Stimulated activated CD8-positive, alpha-beta memory T cell treated with anti-CD3 and anti-CD28 coated beads, Interleukin-7, amount 100 ng/mL, for 48 hours (primary cell): Measurements from ENCODE around the gene RPS6KA2.
"Not testable (repeated sequence)": the region's sequence is repeated elsewhere in the genome, so short reads cannot be mapped to it uniquely, and the experiment has no call there.

Experiments used
- DNase-seq, 2 donors: peaks; one replicate each; pipeline ENCODE4 v3.0.0-alpha.2; 2020; ENCODE audit warnings: low read depth in 1 of 2; ENCODE audit errors: extremely low read depth in 1 of 2

Gene RPS6KA2

DNA sequence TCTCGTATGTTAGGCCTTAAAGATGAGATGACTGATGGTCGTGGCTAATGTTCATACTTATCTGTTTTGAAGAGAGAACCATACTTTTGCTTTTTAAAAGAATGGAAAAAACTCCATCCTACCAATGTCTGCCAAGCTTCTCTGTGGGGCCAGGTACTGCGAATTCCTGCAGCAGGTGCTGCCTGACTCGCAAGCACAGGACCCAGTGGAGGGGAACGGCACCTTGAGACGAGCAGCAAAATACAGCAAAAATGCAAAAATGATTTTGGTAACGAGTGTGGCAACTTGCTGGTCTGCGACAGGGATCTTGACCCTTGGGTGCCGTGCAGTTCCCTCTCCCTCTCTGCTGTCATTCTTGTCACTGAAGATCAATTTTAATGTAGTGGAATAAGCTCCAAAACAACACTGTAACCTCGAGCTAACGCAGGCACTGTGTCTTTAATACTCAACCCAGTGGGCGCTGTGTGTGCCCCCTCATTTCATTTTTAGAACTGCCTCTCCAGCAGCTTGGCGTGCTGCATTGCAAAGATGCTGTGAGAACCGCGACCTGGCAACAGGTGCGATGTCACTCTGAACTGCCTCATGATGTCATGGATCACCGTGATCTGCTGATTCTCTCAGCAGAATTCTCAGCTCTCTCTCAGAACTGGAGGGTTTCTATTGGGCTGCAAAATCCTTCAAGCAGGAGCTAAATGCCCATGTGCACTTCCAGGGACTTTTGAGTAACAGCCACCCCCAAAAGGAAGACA is 92.2 kb downstream of the RPS6KA2 start:
- no peak for DNase-seq

DNA sequence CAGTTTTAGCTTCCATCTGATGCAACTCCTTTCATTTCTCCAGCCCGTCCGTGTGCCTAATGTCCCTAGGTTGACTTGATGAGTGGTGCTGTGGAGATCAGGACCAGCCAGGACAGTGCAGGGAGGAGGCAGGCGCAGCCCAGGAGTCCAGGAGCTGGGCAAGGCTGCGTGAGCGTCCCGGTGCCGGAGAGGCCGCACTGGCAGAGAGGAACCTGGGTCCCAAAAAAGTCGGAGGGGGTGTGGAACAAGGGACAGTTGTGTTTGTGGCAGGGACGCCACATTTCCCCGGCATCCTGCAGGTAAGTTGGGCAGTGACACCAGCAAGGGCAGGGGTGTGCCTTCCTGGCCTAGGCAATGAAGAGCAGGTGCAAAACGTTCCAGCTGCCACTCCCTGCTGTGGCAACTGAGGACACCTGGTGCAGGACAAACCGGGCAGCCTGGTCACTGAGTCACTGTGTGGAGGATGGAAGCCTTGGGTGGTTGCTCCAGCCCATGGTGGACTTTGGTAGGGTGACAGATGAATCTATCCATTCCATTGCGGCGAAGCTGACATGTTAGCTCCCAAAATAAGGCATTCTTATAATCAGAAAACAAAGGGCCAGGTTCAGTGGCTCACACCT is 93.7 kb downstream of the RPS6KA2 start:
- no peak for DNase-seq

DNA sequence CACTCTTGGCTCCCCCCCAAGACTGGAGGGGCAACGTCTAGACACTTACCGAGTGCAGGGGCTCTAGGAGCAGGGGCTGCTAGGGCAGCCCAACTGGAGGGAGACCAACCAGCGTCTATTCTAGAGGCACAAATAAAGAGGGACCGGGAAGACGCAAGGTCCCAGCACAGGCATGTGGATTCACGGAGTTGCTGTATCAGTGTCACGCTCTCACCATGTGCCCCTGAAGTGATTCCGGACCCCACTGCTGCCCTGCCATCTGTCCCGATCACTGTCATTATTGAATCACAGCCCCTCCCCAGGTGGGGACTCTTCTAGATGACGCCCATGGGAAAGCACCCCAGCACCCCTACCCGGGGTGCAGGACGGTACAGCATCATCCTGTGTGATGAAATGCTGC is 94.7 kb downstream of the RPS6KA2 start:
- no peak for DNase-seq

DNA sequence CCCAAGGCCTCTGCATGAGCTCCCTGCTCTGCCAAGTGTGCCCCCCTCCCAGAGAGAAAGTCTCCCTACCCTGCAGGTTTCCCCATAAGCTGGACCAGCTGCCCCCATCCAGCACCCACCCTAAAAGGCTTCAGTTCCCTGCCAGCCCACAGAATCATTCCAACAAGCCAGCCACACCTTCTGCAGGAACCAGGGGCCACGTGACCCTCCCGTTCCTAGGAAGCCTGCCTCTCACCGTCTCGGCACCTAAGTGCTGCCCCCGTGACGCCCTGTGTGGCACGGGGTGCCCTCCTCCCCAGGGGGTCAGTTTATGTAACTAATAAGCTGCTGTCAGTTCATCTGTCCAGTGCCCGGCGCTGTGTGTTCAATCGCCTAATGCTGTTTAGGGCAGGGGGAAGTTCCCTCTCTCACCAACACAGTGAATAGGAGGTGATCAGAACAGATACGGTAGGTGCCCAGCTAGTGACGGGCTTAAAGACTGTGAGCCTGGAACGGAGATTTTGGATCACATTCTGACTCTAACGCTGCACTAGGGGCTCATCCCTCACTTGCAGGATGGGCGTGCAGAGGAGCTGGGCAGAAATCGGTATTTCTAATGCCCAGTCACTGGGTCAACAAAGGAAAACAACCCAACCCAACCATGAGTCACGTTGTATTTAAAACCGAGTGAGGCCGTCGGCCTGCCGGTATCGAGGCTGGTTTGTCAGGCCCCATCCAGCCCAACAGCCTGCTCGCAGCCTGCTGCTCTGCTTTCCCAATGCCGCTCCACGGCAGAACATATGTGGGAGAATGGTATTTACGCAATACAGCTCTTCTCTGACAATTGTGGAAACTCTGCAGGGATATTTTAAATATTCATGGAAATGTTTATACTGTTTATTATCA is 96.6 kb downstream of the RPS6KA2 start:
- no peak for DNase-seq

DNA sequence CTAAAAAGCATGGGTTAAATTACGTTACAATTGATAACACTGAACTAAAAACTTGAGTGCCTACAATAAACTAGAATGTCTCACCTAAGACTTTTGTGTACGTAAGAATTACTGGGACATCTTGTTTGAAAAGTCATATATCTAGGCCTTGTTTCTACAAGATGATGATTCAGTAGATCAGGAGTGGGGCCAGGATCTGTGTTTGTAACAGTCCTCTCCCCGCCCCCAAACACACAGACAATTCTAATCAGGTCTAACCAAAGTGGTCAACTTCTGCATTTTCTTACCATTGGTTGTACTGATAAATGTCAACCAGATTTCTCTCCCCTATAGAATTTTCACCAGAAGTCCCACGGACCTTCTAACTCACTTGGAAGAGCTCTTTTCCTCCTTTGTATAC is 97.5 kb downstream of the RPS6KA2 start:
- no peak for DNase-seq

DNA sequence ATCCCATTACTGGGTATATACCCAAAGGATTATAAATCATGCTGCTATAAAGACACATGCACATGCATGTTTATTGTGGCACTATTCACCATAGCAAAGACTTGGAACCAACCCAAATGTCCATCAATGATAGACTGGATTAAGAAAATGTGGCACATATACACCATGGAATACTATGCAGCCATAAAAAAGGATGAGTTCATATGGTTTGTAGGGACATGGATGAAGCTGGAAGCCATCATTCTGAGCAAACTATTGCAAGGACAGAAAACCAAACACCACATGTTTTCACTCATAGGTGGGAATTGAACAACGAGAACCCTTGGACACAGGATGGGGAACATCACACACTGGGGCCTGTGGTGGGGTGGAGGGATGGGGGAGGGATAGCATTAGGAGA is 98.0 kb downstream of the RPS6KA2 start:
- not testable (repeated sequence) for DNase-seq

DNA sequence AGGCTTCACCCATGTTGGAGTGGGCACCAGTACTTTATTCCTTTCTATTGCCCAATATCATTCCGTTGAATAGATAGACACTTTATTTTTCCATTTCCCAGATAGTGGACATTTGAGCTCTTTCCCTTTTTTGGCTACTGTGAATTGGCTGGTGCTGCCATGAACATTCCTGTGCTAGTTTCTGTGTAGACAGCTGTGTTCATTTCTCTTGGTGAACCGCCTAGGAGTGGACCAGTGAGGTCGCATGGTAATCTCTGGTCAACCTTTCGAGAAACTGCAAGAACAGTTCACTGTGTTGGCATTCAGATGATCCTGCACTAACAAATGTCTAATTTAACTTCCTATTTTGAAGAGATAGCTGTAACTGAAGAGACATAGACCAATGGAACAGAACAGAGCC is 99.2 kb downstream of the RPS6KA2 start:
- no peak for DNase-seq

DNA sequence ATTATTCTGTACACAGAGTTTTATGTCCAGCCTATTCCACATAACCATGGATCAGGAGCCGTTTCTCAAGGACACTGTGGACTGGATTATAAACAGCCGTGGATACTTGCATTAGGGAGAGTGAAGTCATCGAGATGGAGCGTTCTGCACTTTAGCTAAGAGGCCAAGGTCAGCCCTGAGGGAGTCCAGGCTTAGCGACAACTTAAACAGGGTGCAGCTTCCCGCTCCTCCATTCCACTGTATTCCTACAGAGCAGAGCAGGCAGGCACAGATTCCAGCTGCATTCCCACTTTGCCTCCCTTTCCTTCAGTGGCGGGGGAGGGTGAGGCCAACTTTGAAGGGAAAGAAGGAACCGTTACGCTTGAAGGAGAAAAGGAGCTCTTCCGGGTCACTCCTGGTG is 100.1 kb downstream of the RPS6KA2 start:
- DNase-seq: no peak

DNA sequence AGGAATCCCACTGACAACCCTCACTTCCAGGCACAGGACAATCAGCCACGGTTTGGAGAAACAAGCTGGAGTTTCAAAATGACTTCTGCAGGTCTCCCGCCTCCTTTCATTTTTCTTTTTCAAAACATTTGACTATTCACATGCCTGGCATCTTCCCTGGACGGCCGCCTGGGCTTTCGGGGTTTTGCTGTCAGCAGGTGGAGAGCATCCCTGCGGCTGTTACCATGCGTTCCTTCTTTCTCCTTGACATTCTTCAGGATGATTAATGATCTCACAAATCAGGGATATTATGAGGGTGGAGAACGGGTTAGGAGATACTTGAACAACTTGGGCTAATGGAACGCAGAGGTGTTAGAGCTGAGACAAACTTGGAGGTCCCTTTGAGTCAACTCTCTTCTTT is 101.5 kb downstream of the RPS6KA2 start:
- DNase-seq: no peak

DNA sequence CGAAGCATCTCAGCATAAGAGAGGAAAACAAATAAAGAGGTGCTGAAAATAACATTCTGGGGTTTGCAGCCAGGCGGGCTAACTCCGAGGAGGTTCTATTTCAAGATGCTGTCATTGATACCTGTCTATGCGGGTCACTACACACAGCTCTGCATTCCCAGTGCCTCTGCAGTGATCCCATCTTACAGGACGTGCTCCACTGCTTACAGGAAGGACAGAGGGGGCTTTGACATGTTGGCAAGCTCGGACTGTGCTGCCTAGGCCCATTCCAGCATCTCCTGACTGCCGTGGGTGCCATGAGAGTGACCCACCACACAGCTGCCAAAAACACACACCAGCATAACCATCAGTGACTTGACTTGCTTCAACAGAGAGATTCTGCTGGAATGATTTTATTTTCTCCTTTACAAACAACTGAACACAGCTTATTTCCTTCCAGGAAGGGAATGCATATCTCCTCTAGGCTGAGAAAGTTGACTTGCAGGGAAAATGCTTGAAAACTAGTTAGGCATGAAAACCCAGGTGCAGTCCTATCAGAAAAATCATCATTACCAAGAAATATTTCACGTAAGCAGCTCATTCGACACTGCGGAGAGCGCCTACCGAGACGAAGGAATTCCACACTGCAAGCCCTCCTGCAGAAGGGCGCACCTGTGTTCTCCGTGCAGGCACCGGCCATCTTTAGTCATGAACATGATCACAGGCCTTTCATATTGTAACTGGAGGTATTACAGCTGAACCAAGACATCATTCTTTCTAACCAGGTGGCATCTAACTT is 103.1 kb downstream of the RPS6KA2 start:
- no peak for DNase-seq

DNA sequence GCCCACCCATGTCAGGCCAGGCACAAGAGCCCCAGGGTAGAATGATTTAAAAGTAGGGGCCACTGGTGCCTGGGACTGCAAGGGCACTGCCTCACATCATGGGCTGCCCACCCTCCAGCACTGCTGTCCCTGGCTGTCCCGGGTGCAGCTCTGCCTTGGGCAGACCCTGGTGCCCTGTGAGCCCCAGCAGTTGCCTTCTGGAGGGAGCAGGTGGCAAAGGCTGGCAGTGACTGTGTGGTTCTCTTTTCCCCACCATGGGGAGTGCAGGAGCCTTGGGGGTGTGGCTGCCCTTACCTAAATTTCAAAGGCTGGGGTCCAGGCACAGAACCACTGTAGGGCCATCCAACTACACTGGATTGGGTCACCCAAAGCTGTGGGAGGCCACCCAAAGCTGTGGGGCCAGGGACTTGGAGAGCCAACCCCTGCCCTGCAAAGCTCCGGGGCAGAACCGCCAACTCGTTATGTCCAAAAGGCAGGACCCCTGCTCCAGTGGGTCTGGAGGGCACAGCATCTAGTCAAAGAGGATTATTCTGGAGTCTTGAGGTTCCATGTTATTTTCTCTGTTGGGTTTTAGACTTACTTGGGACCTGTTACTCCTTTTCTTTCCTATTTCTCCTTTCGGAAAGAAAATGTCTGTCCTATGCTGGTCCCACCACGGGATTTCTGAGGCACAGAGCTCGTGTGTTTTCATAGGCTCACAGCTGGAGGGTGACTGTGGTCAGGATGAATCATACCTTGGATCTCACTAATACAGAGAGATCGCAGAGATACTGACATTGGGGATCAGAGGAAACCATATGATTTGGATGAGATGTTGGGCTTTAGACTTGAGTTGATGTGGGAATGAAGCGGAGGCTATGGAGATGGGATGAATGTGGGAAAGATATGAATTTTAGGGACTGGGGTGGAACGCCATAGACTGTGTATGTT is 105.9 kb downstream of the RPS6KA2 start:
- no peak for DNase-seq

DNA sequence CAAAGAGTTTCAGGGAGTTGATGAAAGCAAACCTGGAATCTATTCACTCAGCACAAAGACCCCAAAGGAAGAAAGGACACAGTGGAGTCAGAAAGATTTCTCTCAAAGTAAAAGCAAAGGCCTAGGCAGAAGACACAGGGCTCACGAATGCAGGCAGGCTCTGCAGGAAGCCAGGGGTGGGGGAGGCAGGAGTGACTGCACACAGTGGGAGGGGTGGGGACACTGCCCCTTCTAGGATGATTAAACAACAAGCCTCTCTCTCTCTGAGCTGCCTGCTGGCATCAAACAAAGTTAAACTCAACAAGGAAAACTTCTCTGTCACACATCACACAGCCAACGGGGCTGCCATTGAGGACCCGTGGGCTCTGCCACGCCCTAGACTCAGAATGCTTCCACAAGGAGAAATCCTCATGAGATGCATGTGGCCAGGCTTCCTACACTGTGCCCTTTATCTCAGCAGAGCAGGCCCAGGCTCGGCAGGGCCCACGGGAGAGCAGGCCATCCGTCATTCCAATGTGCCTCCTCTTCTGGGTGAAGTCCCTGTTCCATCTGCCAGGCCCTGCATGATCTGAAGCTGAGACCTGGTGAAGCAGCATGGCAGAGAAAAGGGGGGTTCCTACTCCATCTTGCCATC is 110.7 kb downstream of the RPS6KA2 start:
- no peak for DNase-seq

DNA sequence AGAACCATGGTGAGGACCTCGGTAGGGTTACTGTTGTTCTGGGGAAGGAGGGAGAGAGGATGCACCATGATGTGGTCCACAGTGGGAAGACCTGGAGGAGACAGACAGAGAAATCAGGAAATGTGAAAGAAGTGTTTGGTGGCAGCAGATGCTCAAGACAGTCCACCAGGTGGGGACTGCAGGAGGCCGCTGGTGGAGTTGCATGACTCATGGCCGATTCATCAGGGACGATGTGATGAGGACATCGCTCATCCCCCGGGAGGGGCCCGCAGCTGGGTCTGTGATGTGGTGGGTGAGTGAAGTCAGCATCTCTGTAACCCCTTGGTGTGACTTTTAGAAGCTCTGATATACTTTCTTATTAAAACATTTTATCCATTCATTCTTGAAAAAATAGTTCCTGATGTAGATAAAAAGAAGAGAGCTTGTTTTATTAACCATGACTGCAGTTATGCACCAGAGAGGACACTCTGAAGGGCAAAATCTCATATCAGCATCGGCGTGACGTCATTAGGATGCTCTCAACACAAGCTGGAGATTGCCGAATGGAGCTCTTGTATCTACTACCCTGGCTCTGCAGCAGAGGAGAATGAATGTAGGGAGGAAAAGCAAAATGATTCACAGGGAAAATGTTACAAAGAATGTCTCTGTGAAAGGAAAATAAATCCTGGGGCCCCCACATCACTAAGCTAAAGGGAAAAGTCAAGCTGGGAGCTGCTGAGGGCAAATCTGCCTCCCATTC is 111.8 kb downstream of the RPS6KA2 start:
- peak; percentile 46 to 74 for DNase-seq

DNA sequence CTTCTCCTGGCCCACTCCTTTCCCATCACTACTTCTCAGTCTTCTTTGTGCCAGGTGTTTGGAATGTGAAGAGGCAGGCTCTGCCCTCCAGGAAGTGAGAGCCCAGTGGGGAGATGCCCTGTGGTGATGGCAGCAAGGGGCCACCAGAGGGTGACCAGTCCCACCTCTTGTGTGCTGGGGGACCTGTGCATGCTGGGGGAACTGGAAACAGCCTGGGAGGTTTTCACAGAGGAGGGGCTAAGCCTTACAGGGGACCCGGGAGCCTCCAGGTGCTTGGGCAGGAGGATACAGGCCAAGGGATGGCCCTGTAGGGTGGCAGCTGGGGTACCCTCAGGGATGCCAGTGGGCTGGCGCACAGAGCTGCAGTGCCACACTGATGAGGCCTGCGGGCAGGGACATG is 112.9 kb downstream of the RPS6KA2 start:
- DNase-seq: no peak

DNA sequence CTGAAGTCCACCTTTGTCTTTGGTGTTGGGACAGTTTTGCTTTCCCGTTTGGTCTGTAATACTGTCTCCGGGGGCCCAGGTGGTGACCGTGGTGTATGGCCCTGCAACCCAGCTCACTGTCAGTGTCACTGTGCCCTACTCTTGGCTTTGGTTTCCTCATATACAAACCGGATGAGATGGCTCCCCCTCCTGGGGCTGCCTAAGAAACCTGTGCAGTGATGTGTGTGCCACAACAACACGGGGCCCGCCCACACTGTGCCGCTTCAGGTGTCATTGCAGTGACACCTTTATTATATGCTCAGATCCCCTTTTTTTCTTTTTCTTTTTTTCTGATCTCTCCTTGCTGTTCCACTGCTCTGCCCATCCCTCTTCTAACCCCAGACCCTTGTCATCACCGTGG is 114.5 kb downstream of the RPS6KA2 start:
- DNase-seq: peak in 1 of 2 donors; percentile 6

DNA sequence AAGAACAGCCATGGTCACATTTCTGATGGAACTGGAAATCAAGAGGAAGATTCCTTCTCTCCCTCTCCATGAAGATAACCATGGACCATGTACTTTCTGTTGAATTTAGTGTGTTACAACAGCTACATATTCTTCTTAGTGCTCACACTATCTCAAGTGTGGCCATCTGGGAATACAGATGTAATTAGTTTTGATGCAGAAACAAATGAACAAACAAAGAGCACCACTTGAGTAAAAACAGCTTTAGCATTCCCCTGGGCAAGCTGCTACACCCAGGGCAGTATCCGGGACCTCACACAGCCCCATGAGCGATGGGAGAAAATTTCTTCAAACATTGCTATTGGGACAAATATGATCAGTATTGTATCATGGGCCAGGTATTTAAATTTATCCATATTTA is 115.7 kb downstream of the RPS6KA2 start:
- no peak for DNase-seq

DNA sequence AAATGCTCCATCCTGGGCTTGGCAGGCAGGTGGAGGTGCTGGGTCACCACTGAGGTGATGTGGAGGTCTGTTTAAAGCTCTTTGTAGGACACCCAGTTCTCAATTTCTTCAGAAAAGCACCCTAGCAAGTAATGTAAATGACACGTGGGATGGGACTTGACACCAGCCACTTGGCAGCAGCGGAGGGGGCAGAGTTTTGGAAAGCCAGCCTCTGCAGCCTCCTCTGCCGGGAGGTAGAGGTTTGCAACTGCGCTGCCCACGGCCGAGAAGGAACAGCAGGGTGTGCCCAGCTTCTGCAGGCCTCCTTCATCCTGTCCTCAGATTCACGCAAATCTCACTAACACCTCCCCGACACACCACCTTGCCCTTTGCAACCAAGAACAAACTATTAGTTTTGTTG is 117.9 kb downstream of the RPS6KA2 start:
- no peak for DNase-seq

DNA sequence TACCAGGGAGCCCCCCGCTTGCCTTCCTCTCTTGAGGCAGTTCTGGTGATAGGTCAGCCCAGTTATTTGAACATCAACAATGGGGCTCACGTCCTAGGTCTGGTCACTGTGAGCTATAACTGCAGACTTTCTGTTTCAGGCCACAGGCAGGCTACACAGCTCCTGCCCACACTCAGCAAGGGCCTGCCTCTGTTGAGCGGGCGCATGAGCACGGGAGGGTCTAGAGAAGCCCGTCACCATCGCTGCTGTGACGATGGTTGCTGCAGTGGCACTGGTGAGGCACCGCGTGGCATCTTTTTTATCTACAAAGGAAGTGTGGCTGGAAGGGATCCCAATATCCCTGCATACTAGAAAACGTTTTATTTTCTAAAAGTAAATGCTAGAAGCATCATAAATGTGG is 118.3 kb downstream of the RPS6KA2 start:
- no peak for DNase-seq
